SKM-1 treated with dmso at 0.1 percent for 144 hours (cell line): ENCODE measurements around the gene TENM4.

Experiments
- DNase-seq: peaks from one replicate; lab custom pipeline; 2025; ENCODE audit not compliant: unreplicated experiment; lab: John Stamatoyannopoulos, UW

TENM4 gene

DNA sequence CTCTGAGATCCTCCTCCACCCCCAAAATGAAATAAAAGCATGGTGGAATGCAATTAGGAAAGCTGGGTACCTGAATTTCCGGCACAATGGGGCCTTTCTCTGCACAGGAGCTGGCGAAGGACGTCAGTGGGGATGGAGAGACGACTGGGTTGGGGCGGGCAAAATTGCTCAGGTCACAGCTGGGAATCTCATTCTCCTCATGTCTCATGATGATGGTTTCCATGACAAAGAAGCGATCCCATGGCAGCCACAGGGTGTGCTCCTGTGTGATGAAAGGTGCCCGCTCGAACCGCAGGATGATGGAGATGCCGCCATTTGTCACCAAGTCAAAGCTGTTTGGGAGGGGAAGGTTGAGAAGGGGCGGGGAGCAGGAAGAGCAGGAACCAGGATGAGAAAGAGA, 708.6 kb downstream of the TENM4 start:
- no peak for DNase-seq

DNA sequence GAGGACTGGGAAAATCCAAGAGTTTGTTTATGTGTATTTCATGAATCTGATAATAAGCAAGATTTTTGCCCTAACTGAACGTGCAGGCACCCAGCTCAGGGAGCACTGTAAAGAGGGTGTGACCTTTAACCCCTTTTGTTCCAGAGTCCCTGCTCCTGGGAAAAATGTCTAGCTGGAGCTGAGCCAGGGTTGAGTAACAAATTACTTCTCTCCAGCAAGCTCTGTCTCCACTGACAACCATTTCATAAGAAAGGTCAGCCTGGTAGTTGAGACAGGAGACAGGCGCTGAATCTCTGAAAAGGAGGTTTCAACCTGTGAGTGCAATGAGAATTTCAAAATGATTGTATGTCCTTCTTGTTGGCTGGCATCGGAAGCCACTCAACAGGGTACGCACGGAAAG, 709.8 kb downstream of the TENM4 start:
- DNase-seq: no peak

DNA sequence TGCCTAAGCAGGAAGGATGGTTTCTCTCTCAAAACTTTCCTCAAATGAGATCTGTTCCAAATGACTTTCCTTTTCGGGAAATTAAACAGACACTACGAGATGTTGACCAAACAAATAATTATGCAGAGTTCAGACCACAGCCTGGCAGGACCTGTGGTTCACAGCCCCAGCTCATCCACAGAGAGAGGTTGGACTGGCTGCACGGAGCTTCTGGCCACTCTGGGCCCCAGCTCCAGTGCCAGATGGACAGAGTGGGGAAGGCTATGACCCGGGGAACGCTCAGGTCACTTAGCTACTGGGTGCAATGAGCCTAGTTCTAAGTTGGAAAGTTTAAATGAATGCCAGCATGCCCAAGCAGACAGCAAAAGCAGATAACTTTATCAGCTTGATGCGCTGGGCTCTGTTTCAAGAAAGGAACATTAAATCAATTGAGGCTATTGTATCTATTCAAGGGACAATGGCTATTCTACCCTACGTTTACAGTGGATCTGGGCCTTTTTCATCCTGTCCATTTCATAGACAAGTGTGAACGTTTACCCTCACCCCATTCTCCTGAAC, 710.5 kb downstream of the TENM4 start:
- no peak for DNase-seq

DNA sequence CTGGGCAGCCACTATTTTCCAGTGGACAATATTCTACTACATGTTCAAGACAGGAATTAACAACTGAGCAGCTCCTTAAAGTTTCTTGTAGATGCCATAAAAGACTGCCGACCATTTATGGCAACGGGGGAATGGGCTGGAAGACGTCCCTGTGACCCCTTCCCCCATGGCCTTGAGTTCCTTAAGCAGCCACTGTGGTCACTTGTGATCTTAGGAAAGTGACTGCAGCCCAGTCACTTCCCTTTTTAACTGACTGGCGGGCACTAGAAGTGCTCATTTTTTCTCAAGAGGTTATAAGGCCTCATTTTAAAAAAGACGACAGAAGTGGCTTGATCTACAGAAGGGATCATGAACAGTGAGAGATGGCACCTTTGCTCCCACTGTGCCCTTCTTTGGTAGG, 713.0 kb downstream of the TENM4 start:
- peak; percentile 84 for DNase-seq

DNA sequence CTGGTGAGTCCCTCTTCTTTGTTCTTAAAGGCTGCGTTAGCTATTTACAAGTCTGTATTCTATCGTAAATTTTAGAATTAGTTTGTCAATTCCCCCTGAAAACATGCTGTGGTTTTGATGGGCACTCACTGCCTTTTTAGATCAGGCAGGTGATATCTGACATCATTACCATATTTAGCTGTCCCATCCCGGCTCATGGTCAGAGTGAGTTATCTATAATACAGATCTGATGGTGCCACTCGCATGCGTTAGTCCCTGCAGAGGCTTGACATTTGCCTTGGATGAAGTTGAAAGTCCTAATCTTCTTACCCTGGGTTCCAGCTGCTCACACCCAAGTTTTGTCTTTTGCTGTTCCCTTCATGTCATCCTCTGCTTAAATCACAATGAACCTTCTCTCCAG, 715.6 kb downstream of the TENM4 start:
- no peak for DNase-seq

DNA sequence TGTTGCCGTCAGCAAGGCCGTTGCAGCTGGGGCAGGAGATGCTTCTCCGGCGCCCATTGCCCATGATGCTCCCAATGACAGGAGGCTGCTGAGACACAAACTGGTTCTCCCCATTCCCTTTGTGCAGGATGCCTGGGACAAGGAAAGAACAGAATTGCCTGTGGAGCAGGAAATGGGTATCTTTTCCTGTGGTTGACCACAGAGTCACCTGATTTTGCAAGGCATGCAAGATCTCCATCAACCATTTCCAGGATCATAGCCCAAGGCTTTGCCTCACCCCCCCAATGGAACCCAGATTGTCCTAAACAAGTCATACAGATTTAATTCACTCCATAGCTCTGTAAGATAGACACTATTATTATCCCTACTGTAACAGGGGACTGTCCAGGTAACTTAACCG, 718.0 kb downstream of the TENM4 start:
- DNase-seq: no peak

DNA sequence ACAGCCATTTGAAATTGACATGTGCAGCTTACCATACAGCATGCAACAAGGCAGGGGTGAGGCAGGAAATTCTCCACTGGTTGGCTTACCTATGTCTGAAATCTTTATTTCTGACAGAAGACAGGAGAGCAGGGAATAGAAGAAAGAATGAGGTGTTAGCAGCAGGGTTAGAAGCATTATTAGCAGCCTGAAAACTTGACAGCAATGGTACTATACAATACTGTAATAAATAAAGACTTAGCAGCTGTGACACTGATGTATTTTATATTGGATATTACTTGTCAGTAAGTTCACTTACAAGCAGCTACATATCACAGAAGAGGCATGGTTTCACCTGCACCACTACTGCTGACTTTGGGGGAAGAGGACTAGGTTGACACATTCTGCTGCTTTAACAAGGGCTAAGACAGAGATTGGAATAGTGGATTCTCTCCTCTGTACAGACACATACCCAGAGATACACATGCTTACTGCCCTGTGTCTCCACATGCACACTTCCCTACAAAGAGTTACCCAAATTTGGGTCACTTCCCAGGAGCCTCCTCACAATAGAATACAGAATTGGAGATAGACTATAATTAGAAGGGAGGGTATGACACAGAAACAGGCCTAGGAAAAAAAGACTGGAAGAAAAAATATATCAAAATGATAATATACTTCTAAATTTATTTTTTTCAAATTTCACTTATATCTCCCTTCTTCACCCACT, 720.4 kb downstream of the TENM4 start:
- no peak for DNase-seq

DNA sequence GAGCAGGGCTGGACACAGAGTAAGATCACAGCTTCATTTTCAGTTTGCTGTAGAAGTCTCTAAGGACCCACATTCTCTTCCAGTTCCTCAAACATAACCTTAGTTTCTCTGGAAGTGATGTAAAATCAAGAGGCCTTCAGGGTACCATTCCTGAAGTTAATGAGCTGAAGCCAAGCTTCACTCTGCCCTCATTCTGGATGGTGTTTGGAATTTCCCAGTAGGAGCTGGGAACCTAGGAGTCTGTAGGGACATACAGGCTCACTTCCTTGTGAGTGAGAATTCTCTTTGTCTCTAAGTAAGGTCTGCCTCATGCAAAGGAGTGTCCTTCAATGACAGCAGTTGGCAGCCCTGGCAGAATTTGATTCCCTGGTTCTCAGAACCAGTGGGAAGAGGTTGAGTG, 723.8 kb downstream of the TENM4 start:
- no peak for DNase-seq

DNA sequence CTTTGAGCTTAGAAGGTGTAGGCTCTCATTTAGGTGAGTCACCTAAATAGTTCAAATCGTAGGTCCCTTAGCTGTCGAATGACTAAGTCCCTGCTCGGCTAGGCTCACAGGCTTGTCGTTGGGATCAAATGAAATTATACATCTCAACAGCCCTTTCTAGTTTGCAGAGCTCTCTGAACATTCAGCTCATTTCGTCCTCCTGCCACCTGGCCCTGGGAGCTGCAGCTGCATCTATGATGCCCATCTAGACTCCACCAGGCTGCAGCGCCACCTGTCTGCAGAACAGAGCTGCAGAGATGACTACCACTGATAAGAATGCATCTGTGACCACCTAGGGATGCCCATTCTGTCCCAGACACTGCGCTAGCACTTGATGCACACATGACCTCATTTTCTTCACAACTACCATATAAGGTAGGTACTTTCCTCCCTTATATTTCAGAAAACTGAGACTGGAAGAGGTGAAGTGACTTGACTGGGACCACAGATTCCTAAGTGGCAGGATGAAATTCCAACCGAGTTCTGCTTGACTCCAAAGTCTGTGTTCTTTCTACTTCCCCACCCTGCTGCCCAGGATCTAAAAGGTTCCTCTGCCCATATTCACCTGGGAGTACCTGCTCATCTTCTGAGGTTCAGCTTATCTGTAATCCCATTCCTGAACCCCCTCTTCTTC, 725.1 kb downstream of the TENM4 start:
- no peak for DNase-seq

DNA sequence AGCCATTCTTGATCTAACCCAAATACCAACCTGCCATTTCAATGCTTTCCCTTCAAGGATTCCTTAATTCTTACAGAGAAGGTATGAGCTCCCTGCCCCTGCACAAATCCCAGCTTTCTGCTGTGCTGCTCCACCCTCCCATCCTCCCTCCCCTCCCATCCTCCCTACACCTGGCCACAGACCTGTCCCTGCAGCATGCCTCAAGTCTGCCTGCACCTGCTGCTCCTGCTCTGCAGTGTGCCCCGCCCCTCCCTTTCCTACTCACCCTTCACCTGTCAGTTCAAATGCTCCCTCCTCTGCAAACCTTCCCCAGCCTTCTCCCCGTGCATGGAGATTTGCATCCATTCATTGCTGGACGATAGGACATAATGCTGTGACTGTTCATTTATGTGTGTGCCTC, 726.3 kb downstream of the TENM4 start:
- no peak for DNase-seq

DNA sequence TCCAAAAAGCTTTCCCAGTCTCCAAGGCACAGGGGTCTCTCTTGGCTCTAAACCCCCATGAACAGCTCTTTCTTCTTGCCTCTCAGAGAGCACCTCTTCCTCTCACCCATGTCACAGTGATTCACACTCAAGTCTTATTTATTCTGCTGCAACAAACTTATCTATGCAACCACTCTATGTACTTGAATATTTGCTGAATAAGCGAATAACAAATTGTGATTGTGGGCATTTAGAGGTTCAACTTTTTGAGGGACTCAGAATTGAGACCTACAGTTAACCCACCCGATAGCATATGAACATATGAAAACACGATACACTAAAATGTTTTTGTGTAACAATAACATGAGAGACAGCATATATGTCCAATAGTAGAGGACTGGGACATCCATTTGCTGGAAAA, 729.1 kb downstream of the TENM4 start:
- no peak for DNase-seq

DNA sequence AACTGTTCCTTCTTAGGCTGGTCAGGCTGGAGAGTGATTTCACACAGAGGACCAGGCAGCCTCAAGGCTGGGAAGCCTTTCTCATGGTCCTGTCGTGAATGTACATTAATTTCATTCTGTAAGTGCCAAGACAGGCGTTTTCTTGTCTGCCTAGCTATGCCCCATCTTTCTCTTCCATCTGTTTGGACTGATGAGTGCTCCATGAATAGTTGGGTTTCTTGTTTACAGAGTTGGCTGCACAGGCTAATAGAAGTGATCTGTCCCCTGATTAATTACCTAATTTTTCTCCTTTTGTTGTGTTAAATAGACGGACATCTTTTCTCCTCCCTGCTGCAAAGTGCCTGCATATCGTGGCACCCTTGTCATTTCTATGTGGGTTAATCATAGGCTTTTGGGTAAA, 730.4 kb downstream of the TENM4 start:
- no peak for DNase-seq

DNA sequence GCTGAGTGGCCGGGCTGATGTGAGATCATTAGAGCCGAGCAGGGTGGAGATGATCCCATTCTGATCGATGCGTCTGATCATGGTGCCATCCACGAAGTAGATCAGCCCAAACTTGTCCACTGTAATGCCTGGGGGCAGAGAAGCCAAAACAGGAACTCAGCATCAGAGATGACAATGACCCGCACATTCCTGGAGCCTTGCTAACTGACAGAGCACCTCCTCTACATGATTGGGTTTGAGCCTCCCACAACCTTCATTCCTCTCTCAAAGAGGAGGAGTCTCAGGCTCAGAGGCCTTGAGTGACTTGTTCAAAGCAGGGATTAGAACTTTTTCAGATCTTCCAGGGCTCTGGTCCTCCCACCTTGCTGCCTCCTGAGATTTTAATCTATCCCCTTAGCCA, 732.4 kb downstream of the TENM4 start:
- no peak for DNase-seq

DNA sequence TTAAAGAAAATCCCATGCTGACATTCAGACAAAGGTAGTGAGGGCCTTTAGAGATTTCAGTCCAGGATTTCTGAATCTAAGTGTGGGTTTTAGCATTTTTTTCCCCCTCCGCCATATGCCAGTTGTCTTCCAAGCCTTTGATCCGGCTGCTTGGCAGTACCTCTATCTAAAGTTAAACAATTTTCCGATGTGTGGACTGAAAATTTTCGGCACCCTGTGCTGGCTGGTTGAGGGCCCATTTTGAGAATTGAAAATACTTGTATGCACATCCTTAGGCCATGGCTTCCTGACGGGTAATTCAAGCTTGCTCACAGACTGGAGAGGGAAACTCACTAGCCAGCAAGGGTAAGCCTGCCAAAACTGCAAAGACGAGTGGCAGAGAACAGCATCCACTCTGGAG, 734.3 kb downstream of the TENM4 start:
- no peak for DNase-seq

DNA sequence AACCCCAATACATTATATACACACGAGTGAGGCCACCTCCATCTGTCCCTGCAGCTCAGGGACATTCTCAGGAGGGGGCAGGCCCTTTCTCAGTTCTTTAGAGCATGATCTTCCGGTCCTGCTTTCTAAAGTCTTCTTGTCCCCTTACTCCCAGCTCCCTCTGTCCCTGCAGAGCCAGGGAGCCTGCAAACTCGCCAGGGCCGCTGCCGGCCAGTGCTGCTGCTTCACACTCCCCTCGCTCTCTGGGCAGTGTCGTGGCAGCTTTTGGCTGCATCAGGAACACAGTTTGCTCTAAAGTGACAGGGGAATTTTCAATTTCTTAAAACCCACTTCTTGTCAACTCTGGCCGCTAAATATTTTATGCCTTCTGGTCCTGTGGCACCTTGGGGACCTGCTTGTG, 736.0 kb downstream of the TENM4 start:
- no peak for DNase-seq

DNA sequence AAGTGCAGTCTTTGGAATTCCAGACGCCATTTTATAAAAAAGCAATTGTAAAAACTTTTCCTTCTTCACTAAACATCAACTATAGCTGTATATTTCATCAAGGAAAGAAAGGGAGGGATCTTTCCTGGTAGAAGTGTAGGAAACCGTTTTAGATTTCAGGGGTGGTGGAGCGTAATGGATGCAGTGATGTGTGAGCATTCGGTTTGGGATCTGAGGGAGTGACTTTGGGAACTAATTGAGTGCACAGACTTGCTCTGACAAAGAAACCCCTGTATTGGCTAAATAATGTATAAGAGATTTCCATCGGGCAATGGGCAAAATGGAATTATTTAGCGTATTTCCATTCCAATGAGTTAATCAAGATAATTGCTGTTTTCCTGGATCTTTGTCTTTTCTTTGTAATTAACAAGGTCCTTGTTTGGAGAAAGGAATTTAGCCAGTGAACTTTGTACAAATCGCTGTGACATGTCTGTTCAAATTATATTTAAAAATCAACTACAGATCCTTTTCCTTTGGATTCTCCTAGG, 741.2 kb downstream of the TENM4 start:
- DNase-seq: no peak

DNA sequence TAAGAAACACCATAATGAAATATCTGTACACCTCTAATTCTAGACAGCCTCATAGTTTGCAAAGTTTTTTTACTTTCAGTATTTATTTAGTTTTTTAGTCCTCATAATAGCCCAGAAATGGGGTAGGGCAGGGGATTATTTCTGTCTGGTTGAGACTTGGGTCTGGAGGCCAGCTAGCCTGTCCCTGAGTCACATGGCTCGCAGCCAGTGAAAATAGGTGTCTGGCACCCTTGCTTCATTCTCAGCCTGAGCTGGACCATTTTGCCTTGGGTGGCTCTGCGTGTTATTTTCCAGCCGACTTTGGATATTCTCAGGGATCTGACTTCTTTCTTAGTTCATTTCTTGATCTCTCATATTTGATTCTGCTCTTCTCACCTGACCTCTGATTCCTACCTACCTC, 742.2 kb downstream of the TENM4 start:
- DNase-seq: no peak

DNA sequence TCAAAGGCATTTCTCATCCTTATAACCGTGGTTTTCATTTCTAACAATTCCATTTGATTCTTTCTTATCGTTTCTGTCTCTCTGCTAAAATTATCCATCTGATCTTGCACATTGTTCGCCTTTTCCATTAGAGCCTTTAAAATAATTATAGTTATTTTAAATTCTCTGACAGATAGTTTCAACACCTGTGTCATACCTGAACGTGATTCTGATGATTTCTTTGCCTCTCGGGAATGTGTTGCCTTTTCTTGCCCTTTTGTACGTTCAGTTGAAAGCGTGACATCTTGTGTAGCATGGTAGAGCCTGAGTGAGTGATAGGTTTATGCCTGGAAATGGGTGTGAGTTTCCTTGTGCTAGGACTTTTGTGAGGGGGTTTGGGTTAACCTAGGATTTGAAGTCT, 744.7 kb downstream of the TENM4 start:
- DNase-seq: no peak

DNA sequence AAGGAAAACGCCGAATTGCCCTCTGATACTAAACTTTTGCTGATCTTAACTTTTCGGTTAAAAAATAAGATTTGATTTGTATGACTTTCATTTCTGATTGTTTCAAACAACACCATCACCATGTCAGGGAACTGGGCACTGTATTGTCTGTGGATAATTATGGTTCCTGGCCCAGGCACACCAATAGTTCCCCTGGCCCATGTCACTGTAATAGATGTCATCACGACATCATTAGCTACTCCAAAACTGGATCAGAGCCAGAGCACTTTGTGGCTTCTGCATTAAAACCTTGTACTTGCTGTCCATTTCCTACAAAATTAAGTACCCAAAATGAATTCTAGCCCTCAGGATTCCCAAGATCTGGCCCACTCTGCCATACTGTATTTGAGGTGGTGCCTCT, 746.7 kb downstream of the TENM4 start:
- DNase-seq: no peak

DNA sequence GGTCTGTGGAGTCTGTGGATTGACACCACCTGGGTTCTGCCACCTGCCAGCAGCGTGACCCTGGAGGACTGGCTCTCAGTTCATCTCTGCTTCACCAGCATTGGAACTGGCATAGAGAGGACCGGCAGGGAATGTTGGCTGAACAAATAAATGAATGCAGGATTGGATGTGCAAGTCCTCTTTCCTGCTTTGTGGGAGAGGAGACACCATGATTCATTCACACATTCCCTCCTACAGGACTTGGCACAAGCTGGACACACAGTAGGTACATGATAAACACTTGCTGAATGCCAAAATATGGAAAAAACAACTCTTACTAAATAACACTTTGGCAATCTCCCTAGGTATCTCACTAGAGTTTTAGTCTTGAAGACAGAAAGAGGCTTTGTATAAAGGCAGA, 749.6 kb downstream of the TENM4 start:
- DNase-seq: no peak

DNA sequence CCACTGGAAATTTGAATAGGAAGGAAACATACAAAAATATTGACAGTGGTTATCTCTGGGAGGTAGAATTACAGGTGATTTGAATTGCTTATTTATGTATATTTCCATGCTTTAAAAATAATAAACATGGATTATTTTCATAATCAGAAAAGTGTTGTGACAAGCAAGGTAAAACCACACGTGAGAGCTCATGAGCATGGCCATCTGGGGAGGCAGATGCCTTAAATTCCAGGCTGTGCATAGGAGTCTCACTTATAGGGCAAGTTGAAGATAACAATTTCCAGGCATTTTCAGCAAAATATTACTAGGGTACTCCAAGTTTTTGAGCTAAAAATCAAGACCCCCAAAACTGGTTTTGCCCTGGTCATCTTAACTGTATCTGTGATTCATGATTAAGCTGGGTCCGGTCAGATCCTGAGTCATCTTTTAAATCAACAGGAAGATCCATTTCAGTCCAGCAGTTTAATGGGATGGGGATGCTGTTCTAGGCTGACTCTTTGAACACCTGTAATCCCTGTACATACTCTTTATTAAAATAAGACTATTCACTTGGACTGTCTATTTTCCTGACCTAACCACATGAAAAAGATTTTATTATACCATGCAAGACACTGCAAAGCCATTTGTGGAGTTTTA, 750.4 kb downstream of the TENM4 start:
- no peak for DNase-seq

DNA sequence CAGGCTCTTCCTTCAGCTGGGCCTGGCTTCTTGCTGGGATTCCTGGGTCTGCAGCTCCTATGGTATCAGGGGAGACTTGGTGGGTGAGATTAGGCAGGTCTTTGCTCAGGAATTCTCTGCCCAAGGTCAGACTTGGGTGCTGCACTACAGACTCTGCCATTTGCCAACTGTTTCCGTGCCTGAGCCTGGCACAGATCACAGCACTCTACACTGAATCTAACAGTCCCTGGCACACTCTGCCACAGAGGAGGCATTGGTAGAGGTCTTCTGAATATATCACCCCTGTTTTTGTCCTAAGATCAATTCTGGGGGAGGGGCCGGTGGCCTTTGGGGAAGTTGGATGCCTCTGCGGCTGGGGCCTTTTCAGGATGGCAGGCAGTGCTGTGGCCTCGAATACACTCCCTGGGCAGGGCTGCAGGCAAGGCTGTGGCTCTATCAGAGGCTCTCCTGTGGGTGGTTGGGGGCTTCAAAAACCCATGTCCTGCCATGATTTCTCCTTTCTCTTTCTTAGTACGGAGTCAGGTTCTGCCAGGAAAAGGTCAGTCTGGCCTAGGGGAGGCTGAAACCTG, 751.2 kb downstream of the TENM4 start:
- no peak for DNase-seq
